ENCODE results near the gene CNKSR2. TPM values are rescaled to one million over a fixed set of nuclear protein-coding genes. Genes with fewer than 3 reads are reported as not detected.

The CNKSR2 gene
- total and polyA plus RNA-seq, 4 donors: 0.74 to 41.4 (median 2.1) TPM

DNA sequence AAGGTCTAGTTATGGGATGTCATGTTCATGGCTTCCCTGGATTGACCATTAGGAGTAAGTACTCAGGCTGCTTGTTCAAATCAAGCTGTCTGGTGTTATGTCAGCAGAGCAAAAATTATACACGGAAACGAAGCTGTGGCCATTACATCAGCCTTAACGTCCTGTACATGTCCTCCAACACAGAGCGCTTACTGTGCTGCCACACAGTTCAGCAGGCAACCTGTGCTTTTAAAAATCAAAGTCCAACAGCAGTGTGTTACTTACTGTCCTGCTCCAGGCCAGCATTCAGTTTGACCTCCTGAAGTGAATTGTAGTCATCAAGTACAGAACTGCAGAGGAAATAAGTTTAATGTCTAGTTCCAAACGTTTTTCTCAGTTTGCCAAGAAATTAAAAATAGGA is 237.9 kb downstream of the CNKSR2 start:
- 61 to 85% methylated on average over 5 of the region's 5 CpGs for WGBS, 2 donors

DNA sequence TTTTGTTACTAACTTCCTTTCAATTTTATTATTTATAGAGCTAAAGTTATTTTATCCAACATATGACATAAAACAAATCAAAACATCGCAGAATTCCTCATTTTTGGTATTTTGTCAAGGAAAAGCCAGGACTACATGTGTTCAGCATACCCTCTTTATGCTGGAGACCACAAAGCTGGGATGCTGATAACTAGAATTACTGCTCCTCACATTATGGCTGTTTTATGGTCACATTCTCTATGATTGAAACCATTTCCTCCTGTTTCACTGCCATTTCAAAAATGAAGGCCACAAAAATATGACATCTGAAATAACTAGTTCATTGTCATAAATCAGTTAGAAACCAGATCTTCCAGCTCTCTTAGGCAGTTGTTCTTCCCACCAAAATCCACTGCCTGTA is 242.2 kb downstream of the CNKSR2 start:
- DNase-seq: no peak

More for the DNA sequence above, 237.9 kb downstream of the CNKSR2 start:
- TF ChIP-seq, protein P1, sequence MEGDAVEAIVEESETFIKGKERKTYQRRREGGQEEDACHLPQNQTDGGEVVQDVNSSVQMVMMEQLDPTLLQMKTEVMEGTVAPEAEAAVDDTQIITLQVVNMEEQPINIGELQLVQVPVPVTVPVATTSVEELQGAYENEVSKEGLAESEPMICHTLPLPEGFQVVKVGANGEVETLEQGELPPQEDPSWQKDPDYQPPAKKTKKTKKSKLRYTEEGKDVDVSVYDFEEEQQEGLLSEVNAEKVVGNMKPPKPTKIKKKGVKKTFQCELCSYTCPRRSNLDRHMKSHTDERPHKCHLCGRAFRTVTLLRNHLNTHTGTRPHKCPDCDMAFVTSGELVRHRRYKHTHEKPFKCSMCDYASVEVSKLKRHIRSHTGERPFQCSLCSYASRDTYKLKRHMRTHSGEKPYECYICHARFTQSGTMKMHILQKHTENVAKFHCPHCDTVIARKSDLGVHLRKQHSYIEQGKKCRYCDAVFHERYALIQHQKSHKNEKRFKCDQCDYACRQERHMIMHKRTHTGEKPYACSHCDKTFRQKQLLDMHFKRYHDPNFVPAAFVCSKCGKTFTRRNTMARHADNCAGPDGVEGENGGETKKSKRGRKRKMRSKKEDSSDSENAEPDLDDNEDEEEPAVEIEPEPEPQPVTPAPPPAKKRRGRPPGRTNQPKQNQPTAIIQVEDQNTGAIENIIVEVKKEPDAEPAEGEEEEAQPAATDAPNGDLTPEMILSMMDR (IDR thresholded peaks at IDR 0.05; ENCODE audit: control extremely low read depth, extremely low read depth): no peak
- Histone ChIP-seq H3K4me1 (ENCODE audit: control insufficient read depth in 5 of 5, insufficient read depth in 5 of 5, low read length in 5 of 5) (no peaks in the 10 kb centered on the region), H3K27ac (ENCODE audit: low read depth in 1 of 2, low read length in 1 of 2) (no peak overlapping the region), H3K36me3 (ENCODE audit: control insufficient read depth in 4 of 4, insufficient read depth in 4 of 4, low read length in 4 of 4) (no peaks in the 10 kb centered on the region), H3K4me3 (no peak overlapping the region), H3K9ac (ENCODE audit: insufficient read depth in 1 of 2, low read length in 2 of 2) (no peak overlapping the region), H3K27me3 (ENCODE audit: control insufficient read depth in 3 of 3, insufficient read depth in 3 of 3, low read length in 2 of 3) (peaks cover 0 to 29% (median 11%) of the 10 kb centered on the region in 3 donors), H3K9me3 (ENCODE audit: control insufficient read depth in 4 of 4, insufficient read depth in 3 of 4, low read length in 3 of 4) (no peaks in the 10 kb centered on the region)
- ATAC-seq (ENCODE audit: insufficient read depth, low FRiP score): no peak
- no peak for DNase-seq

DNA sequence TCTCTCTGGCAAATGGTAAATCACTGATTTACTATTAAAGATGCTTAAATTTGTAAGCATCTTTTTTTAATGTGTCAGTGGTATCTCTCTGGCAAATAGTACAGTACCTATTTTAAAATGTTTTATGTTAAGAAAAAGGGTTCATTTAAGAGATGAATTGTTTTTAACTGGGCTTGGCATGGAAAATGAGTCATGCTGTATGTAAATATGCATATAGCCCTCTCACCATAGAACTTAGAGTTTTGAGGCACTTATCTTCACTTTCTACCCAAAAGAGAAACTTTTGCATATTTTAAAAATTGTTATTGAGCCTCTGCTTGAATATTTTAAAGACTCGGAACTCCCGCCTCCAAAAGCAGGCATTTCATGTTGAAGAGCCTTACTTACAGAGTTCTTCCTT is 246.0 kb downstream of the CNKSR2 start:
- TF ChIP-seq, protein P1 (IDR thresholded peaks at IDR 0.05; ENCODE audit: control extremely low read depth, extremely low read depth): no peak
- 84 to 90% methylated on average over 2 of the region's 2 CpGs for WGBS, 2 donors

More for the DNA sequence above, 242.2 kb downstream of the CNKSR2 start:
- Histone ChIP-seq H3K9ac (ENCODE audit: insufficient read depth in 1 of 2, low read length in 2 of 2) (no peak overlapping the region), H3K9me3 (ENCODE audit: control insufficient read depth in 4 of 4, insufficient read depth in 3 of 4, low read length in 3 of 4) (no peaks in the 10 kb centered on the region), H3K27me3 (ENCODE audit: control insufficient read depth in 3 of 3, insufficient read depth in 3 of 3, low read length in 2 of 3) (peaks cover 0 to 21% (median 10%) of the 10 kb centered on the region in 3 donors), H3K36me3 (ENCODE audit: control insufficient read depth in 4 of 4, insufficient read depth in 4 of 4, low read length in 4 of 4) (no peaks in the 10 kb centered on the region), H3K4me1 (ENCODE audit: control insufficient read depth in 5 of 5, insufficient read depth in 5 of 5, low read length in 5 of 5) (no peaks in the 10 kb centered on the region), H3K27ac (ENCODE audit: low read depth in 1 of 2, low read length in 1 of 2) (no peak overlapping the region), H3K4me3 (no peak overlapping the region)
- 58 to 94% methylated on average over 1 of the region's 1 CpG for WGBS, 2 donors
- no peak for ATAC-seq (ENCODE audit: insufficient read depth, low FRiP score)
- TF ChIP-seq, protein P1 (IDR thresholded peaks at IDR 0.05; ENCODE audit: control extremely low read depth, extremely low read depth): no peak

More for the DNA sequence above, 246.0 kb downstream of the CNKSR2 start:
- H3K27me3 ChIP-seq (ENCODE audit: control insufficient read depth in 3 of 3, insufficient read depth in 3 of 3, low read length in 2 of 3): peaks cover 0 to 6% (median 3%) of the 10 kb centered on the region in 3 donors
- DNase-seq: no peak
- H3K4me1 ChIP-seq (ENCODE audit: control insufficient read depth in 5 of 5, insufficient read depth in 5 of 5, low read length in 5 of 5): no peaks in the 10 kb centered on the region
- H3K27ac ChIP-seq (ENCODE audit: low read depth in 1 of 2, low read length in 1 of 2): no peak overlapping the region
- H3K9ac ChIP-seq (ENCODE audit: insufficient read depth in 1 of 2, low read length in 2 of 2): no peak overlapping the region
- ATAC-seq (ENCODE audit: insufficient read depth, low FRiP score): no peak
- no peaks in the 10 kb centered on the region for H3K9me3 ChIP-seq (ENCODE audit: control insufficient read depth in 4 of 4, insufficient read depth in 3 of 4, low read length in 3 of 4)
- H3K36me3 ChIP-seq (ENCODE audit: control insufficient read depth in 4 of 4, insufficient read depth in 4 of 4, low read length in 4 of 4): no peaks in the 10 kb centered on the region
- no peak overlapping the region for H3K4me3 ChIP-seq
